Liver (tissue), 3 donors: ENCODE measurements around the gene NOX3.

Experiments
- ATF3 ChIP-seq: IDR thresholded peaks from 2 replicates; pipeline ENCODE4 v1.6.1; 2016; ENCODE audit warnings: antibody characterized with exemption
- CTCF ChIP-seq: fragments of 150-350 bp; IDR thresholded peaks from 2 replicates; pipeline ENCODE4 v1.5.1; 2017; ENCODE audit warnings: improper control_type of control experiment, low read depth, low read length; ENCODE audit not compliant: missing input control
- FOXA1 ChIP-seq: IDR thresholded peaks from 2 replicates; pipeline ENCODE4 v1.6.1; 2016; ENCODE audit warnings: antibody characterized with exemption
- FOXA2 ChIP-seq: IDR thresholded peaks from 2 replicates; pipeline ENCODE4 v1.6.1; 2016; ENCODE audit warnings: antibody characterized with exemption
- GABPA ChIP-seq, 2 donors: IDR thresholded peaks in 1 of 2; conservative IDR thresholded peaks in 1 of 2; 2 replicates each; pipeline ENCODE4 v1.6.1; 2016; ENCODE audit warnings: antibody characterized with exemption in 2 of 2, mild to moderate bottlenecking in 1 of 2, moderate library complexity in 1 of 2
- JUND ChIP-seq, 2 donors: IDR thresholded peaks; 2 replicates each; pipeline ENCODE4 v1.6.1; 2016; ENCODE audit warnings: antibody characterized with exemption in 2 of 2
- MAX ChIP-seq: IDR thresholded peaks from 2 replicates; pipeline ENCODE4 v1.6.1; 2016; ENCODE audit warnings: antibody characterized with exemption
- NR2F2 ChIP-seq: IDR thresholded peaks from 2 replicates; pipeline ENCODE4 v1.6.1; 2016; ENCODE audit warnings: antibody characterized with exemption
- RAD21 ChIP-seq, 2 donors: IDR thresholded peaks; 2 replicates each; pipeline ENCODE4 v1.6.1; 2016; ENCODE audit warnings: antibody characterized with exemption in 2 of 2, mild to moderate bottlenecking in 2 of 2
- REST ChIP-seq: IDR thresholded peaks from 2 replicates; pipeline ENCODE4 v1.6.1; 2016; ENCODE audit warnings: antibody characterized with exemption, mild to moderate bottlenecking
- TAF1 ChIP-seq: conservative IDR thresholded peaks from 2 replicates; pipeline ENCODE4 v1.6.1; 2016; ENCODE audit warnings: antibody characterized with exemption, mild to moderate bottlenecking
- YY1 ChIP-seq: IDR thresholded peaks from 2 replicates; pipeline ENCODE4 v1.6.1; 2016; ENCODE audit warnings: antibody characterized with exemption, mild to moderate bottlenecking
- ZBTB33 ChIP-seq: IDR thresholded peaks from 2 replicates; pipeline ENCODE4 v1.6.1; 2016; ENCODE audit warnings: antibody characterized with exemption
- donor health status: healthy.
- donor health status: healthy.

GRCh38 chr6:155387481-155387880 lies 68.2 kb downstream of the NOX3 start:
- TF ChIP-seq CTCF (no peak), TAF1 (no peak), RAD21 (IDR thresholded peaks at IDR 0.05) (no peak), YY1 (no peak), ATF3 (no peak), REST (no peak), NR2F2 (no peak), JUND (IDR thresholded peaks at IDR 0.05) (no peak), FOXA1 (no peak), MAX (no peak), ZBTB33 (no peak), FOXA2 (no peak), GABPA (IDR thresholded peaks at IDR 0.05 in 1 of 2, conservative IDR thresholded peaks at IDR 0.05 in 1 of 2) (no peak)
